Measurements from ENCODE around the gene OVCA2.
A peak's percentile ranks its signal among the peaks of the same experiment; 100 is the strongest.

Gene OVCA2

DNA sequence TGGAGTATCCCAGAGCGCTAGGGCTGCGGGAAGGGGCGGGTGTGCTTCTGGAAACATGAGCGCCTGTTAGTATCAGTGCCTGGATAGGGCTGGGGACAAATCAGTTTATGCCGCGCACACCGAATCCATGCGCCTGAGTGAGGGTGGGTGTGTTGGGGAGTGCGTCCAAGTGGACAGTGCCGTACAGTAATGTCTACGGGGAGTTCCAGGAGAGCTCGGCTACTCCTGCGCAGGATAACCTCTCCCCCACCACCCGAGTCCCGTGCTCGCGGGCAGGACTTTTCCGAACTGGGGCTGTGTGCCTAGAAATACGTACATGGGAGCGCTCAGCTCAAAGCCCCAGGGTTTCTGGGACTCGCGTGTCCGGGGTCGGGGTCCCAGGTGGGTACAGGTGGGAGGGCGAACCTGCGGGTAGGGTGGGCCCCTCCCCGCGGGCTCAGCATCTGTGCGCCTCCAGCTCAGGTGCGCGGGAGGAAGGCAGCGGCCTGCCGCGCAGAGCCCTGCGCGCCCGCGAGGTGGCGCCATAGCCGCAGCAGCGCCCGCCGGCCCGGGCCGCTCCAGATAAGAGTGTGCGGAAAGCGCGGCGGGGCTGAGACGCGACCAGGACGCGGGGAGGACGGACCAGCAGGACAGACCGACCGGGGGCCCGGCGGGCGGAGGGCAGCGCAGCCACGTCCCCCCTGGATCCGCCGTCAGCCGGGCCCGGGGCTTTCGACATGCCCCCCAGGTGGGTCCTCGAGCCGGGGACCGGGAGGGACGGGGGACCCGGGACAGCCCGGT, 12.9 kb downstream of the OVCA2 start, which contains the start of gene HIC1:
TSS of gene HIC1 (plus strand) at position 592 of the 780 bp plus-strand sequence. CDS start 1,588 bp downstream, outside the sequence.
- no peak for DNase-seq (ENCODE audit: low read depth in 3 of 3)

DNA sequence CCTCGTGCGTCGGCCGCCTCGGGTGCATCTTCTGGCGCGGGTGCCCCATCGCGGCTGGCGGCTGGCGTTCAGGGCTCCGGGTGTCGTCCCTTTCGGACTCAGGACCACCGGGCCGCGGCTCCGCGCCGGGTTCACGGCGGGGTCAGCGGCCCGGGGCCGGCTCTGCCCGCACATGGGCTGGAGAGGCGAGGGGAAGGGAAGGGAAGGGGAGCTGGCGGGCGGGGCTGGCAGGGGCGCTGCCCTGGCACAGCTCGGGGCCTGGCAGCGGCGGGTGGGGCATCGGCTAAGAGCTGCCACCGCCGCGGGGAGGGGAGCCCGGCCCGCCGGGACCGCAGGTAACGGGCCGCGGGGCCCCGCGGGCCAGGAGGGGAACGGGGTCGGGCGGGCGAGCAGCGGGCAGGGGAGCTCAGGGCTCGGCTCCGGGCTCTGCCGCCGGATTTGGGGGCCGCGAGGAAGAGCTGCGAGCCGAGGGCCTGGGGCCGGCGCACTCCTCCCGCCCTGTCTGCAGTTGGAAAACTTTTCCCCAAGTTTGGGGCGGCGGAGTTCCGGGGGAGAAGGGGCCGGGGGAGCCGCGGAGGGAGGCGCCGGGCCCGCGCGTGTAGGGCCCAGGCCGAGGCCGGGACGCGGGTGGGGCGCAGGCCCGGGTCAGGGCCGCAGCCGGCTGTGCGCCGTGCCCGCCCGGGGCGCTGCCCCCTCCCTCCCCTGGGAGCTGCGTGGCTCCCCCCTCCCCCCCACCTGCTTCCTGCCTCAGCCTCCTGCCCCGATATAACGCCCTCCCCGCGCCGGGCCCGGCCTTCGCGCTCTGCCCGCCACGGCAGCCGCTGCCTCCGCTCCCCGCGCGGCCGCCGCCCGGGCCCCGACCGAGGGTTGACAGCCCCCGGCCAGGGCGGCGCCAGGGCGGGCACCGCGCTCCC, 13.7 kb downstream of the OVCA2 start:
- DNase-seq (ENCODE audit: low read depth in 3 of 3): no peak

DNA sequence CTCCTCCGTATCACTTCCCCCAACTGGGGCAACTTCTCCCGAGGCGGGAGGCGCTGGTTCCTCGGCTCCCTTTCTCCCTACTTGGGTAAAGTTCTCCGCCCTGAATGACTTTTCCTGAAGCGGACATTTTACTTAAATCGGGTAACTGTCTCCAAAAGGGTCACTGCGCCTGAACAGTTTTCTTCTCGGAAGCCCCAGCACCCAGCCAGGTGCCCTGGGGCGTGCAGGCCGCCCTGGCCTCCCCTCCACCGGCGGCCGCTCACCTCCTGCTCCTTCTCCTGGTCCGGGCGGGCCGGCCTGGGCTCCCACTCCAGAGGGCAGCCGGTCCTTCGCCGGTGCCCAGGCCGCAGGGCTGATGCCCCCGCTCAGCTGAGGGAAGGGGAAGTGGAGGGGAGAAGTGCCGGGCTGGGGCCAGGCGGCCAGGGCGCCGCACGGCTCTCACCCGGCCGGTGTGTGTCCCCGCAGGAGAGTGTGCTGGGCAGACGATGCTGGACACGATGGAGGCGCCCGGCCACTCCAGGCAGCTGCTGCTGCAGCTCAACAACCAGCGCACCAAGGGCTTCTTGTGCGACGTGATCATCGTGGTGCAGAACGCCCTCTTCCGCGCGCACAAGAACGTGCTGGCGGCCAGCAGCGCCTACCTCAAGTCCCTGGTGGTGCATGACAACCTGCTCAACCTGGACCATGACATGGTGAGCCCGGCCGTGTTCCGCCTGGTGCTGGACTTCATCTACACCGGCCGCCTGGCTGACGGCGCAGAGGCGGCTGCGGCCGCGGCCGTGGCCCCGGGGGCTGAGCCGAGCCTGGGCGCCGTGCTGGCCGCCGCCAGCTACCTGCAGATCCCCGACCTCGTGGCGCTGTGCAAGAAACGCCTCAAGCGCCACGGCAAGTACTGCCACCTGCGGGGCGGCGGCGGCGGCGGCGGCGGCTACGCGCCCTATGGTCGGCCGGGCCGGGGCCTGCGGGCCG, 14.7 kb downstream of the OVCA2 start:
- DNase-seq (ENCODE audit: low read depth in 3 of 3): no peak

DNA sequence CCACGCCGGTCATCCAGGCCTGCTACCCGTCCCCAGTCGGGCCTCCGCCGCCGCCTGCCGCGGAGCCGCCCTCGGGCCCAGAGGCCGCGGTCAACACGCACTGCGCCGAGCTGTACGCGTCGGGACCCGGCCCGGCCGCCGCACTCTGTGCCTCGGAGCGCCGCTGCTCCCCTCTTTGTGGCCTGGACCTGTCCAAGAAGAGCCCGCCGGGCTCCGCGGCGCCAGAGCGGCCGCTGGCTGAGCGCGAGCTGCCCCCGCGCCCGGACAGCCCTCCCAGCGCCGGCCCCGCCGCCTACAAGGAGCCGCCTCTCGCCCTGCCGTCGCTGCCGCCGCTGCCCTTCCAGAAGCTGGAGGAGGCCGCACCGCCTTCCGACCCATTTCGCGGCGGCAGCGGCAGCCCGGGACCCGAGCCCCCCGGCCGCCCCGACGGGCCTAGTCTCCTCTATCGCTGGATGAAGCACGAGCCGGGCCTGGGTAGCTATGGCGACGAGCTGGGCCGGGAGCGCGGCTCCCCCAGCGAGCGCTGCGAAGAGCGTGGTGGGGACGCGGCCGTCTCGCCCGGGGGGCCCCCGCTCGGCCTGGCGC, 15.4 kb downstream of the OVCA2 start:
- no peak for DNase-seq (ENCODE audit: low read depth in 3 of 3)

DNA sequence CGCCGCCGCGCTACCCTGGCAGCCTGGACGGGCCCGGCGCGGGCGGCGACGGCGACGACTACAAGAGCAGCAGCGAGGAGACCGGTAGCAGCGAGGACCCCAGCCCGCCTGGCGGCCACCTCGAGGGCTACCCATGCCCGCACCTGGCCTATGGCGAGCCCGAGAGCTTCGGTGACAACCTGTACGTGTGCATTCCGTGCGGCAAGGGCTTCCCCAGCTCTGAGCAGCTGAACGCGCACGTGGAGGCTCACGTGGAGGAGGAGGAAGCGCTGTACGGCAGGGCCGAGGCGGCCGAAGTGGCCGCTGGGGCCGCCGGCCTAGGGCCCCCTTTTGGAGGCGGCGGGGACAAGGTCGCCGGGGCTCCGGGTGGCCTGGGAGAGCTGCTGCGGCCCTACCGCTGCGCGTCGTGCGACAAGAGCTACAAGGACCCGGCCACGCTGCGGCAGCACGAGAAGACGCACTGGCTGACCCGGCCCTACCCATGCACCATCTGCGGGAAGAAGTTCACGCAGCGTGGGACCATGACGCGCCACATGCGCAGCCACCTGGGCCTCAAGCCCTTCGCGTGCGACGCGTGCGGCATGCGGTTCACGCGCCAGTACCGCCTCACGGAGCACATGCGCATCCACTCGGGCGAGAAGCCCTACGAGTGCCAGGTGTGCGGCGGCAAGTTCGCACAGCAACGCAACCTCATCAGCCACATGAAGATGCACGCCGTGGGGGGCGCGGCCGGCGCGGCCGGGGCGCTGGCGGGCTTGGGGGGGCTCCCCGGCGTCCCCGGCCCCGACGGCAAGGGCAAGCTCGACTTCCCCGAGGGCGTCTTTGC, 16.2 kb downstream of the OVCA2 start:
- DNase-seq (ENCODE audit: low read depth in 3 of 3): no peak

DNA sequence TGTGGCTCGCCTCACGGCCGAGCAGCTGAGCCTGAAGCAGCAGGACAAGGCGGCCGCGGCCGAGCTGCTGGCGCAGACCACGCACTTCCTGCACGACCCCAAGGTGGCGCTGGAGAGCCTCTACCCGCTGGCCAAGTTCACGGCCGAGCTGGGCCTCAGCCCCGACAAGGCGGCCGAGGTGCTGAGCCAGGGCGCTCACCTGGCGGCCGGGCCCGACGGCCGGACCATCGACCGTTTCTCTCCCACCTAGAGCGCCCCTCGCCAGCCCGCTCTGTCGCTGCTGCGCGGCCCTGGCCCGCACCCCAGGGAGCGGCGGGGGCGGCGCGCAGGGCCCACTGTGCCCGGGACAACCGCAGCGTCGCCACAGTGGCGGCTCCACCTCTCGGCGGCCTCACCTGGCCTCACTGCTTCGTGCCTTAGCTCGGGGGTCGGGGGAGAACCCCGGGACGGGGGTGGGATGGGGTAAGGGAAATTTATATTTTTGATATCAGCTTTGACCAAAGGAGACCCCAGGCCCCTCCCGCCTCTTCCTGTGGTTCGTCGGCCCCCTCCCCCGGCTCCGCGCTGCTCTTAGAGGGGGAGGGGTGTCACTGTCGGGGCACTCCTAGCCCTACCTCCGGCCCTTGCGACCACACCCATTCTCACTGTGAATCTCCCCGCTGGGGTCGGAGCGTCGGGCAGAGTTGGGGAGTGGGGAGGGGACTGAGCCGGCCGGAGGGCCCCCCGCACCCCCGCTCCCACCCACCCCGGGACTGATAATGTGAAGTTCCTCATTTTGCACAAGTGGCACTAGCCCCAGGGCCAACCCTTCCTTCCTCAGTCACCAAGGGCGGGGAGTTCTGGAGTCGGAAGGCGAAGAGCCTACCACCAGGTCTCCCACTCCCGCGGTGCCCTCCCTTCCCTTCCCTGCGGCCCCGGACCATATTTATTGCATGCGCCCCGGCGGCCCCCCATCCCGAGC, 17.0 kb downstream of the OVCA2 start:
- peak in 2 of 3 donors; percentile 63 to 71 for DNase-seq (ENCODE audit: low read depth in 3 of 3)

DNA sequence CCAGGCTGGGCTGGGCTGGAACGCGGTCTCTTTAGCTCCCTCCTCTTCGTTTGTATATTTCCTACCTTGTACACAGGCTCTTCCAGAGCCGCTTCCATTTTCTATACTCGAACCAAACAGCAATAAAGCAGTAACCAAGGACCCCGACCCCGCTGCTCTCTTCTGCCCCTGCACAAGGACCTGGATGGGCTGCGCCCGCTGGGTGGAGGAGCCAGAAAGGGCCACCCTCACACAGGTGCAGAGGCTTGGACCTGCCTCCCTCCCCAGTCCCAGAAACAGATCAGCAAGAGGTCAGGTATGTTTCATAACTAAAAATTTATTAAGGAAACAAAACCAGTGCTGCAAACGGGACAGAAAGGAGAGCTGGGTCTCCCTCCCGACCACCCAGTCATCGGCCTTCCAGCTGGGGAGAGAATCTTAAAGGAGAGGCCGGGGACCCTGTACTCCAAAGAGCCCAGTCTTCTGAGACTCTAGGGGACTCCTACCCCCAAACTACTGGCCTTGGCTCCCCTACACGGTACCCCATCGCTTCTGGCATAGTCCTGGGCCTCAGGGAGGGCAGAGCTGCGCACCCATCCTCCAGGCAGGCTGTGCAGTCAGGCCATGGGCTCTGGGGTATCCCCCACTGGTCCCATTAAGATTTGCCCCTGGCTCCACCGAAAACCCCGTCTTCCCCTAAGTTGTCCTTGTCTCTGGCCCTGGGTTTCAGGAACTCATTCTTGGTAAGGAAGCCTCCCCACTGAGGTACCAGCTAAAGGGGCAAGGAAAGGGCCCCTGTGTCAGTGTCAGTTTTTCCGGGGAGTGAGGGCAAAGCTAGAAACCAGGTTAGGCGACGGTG, 17.9 kb downstream of the OVCA2 start:
- DNase-seq (ENCODE audit: low read depth in 3 of 3): no peak

DNA sequence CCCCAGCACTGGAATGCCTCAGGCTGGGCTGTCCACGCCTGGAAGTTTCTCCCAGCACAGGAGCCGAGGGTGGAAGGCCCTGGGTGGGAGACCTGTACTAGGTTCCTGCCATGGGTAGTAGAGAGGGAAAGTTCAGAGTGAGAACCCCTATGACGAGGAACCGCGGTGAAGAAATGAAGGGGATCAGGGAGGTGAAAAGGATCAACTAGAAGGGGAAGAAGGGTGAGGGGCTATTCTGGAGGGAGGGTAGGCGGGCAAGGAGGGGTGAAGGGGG, 18.5 kb downstream of the OVCA2 start:
- no peak for DNase-seq (ENCODE audit: low read depth in 3 of 3)

DNA sequence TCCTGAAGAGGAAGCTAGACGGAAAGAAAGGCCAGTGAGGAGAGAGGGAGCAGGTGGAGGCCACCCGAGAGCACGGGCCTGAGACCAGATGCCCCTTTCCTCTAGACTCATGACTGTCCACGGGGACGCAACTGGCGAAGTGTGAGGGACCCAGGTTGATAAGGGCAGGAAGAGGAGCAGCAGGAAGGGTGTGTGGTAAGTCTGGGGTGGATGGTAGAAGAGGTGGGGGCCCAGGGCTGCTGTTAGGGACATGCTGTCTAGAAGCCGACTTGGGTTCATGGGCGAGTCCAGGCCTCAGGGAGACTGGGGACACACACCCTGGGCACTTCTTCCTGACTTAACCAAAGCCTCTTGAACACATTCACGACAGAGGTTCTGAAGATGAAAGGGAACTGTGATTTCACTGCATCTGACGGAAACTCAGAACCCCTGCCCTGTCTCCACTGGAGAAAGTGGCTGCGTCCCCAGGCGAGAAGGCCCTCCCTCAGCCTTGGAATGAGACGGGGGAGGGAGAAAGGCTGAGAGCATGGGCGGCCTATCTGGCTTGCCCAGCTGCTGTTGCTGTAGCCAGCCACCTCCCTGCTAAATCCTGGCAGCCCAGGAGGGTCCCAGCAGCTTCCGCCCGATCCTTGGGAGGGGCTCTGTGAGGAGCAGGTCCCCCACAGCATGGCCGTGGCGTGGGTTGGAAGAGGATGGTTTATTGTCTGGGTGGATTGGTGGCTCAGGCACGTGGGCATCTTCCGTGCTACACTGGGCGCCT, 19.0 kb downstream of the OVCA2 start:
- no peak for DNase-seq (ENCODE audit: low read depth in 3 of 3)

DNA sequence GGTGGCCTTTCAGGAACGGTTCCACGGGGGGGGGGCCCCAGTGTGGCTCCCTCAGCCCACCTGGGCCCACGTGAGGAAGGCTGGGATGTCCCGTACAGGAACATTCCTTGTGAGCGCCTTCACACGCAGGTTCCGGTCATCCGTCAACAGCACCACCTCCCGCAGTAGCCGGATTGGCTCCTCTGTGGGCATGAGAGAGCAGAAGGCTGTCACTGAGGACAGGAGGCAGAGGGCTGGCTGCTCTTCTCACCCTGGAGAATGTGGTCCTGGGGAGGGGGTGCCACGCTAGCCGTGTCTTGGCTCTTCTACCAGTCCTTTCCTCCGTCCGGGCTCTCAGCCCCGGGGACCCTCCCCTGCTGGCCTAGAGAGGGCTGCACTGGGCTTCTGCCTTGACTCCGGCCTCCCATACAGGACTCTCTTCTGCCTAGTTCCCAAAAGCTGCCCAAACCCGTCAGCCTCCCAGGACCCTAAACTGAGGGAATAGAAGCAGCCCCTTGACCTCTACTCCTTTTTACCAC, 19.7 kb downstream of the OVCA2 start:
- no peak for DNase-seq (ENCODE audit: low read depth in 3 of 3)

DNA sequence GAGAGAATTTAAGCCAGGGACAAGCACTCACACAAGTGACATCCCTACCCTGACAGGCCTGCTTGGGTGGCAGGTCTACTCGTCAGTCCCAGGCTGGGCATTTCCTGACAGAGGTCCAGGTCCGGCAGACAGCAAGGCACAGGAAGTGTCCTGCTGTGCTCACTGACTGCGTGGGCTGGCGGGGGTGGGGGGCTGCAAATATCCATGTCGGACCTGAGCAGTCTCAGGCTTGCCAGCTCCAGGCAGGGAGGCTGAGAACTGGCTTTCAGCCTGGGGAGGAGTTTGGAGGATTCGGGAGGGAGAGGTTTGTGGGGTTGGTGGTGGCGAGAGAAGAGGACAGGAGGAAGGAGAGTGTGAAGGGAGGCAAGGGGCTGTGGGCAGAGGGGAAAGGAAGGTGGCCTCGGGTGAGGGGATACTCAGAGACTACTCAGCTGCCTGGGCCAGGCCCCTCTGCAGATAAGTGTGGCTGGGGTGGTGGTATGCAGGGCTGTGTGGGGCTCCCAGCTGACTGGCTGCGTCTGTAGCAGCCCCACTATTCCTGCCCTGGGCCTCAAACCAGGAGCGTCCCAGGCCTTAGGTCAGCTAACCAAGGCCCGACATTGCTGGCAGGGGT, 20.9 kb downstream of the OVCA2 start:
- no peak for DNase-seq (ENCODE audit: low read depth in 3 of 3)

DNA sequence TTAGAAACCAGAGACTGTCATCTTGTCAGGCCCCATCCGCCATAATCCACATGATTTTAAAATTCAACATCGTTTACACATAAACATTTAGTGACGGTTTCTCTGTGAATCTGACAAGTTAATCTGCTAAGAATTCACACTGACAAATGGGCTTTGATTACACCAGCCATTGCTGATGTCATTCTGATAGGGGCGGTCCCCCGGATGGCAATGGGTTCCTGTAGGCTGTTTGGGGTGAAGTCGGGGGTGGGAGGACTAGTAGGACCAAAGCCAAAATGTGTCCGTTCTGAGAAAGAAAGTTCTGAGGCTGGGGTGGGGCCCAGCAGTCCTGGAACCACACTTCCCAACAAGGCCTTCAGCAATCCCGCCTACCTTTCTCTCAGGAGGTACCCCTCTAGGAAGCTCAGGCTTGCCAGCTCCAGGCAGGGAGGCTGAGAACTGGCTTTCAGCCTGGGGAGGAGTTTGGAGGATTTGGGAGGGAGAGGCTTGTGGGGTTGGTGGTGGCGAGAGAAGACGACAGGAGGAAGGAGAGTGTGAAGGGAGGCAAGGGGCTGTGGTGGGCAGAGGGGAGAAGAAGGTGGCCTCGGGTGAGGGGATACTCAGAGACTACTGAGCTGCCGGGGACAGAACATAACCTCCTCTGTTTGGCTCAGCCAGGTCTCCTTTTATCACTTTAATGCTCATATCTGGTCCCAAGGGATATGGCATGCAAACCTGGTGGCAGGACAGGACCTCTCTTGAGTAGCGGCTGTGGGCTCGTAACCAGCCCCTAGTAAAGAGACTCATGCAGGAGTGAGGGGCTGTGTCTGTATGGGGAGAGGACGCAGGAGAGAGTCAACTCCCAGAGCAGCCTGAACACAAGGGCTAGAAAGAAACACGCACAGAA, 21.7 kb downstream of the OVCA2 start:
- no peak for DNase-seq (ENCODE audit: low read depth in 3 of 3)

DNA sequence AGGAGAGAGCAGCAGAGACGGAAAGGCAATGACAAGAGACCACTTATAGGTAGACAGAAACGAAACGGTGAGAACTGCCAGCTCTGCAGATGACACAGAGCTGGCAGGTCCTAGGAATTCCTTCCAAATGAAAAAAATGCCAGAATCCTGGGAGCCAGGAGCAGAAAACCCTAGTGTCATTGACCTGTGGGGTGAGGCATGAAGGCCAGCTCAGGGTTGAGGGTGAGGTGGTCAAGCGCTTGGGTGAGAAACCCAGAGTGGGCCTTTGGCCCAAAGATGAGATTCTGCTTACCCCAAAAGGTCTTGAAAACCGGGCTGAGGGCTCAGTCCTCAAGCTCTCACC, 22.3 kb downstream of the OVCA2 start:
- no peak for DNase-seq (ENCODE audit: low read depth in 3 of 3)

DNA sequence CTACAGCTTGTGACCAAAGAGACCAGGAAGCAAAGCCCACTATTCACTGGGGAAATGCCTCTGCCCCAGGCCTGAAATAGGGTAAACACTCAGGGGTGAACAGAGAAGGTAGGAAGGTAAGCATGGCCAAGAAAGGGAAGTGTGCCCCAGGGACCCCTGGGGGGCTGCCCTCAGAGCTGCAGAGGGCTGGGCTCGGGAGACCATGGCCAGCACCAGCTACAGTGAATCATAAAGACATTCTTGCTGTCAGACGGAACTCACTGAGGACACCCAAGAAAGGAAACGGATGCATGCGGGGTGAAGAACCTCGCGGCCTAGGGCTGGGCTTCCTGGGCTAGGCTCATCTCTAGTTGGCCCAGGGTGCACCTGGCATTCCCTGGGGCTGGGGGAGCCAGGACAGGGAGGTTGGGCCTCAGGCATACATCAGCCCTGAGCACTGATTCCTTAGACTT, 22.7 kb downstream of the OVCA2 start:
- DNase-seq (ENCODE audit: low read depth in 3 of 3): no peak

DNA sequence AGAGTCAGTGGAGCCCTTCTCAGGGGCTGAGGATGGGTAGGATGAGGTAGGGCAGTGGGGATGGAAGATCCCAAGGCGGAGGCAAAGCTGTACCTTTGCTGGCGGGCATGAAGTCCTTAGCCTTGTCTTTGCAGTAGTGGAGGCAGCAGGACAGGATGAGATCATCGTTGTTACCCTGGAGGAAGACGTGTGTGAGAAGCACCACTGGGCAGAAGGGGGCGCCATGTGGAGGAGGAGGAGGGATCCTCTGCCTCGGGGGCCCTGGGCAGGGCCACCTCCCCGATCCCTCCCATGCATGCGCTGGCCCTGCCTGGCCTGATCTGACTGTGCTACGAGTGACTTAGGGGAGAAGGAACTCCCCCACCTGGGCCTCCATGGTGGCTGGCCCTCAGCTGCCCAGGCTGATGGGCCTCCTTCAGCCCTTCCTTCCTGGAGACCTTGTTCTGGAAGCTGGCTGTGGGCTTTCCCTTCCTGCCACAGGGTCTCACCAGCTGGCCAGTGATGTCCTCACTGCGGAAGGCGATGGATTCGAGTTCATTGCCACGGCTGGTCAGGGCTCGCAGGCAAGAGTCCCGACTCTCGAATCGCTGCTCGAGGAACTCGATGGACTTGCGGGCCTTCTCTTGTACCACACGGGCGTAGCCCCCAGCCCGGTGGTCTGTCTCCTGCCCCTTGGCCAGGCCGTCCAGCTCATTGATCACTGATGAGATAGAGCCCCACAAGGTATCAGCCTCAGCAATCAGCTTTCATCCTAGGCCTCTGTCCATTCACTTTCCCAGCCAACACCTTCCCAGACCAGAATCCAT, 23.4 kb downstream of the OVCA2 start:
- peak in 1 of 3 donors; percentile 51 for DNase-seq (ENCODE audit: low read depth in 3 of 3)
